CD4-positive, alpha-beta T cell treated with Interleukin-15 for 1 hour (primary cell): Measurements from ENCODE around the gene CKB.

Experiments used
- DNase-seq: peaks from one replicate; pipeline ENCODE4 v3.0.0-alpha.2; 2020

The CKB gene

DNA sequence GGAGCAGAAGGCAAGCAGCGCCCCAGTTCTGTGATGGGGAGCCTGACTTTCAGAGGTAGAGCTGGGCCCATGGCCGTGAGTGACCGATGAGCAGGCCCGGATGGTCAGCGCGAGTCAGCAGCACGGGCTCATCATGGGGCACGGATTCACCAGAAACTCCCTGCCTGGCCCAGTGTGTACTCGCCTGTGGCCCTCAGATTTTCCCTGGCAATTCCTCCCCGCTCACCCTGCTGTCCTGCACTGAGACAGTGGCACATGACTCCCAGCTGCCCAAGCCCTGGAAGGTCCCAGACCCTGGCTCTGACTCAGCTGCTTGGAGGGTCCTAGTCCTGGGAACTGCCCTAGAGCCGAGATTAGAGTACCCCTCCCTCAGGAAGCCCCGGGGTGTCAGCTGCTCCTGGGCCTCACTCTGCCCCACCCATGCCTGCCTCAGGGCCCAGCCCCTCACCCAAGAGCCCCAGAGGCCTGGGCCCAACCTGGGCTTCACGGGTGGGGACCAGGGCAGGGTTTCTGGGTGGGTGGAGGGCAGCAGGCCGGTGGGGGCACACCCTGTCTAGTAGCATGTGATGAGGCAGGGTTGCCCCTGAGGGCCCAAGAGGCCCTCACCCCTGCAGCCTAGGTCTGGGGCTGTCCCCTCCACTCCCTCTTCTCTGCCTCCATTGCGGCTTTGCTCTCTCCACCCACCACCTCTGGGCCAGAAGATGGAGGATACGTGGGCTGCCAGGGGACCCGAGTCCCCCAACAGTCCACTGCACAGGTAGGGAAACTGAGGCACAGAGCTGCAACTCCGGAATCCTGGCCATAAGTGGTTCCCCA is 14.8 kb upstream of the CKB start:
- DNase-seq, result no peak

DNA sequence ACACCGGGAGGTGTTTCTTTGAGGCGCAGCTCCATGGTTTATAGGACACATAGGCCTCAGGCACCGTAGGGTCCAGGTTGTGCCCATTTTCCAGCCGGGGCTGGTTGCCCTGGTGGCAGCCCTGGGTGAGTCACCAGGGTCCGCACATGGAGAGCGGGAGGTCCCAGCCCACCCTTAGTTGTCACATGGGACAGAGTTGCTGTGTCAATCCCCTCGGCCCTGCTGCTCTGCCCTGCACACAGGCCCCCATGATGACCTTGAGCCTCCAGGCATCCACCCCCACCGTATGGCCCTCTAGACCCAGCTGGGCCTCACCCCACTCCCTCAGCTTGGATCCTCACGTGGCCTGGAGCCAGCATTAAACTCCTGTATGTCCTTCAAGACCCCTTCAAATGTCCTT is 14.1 kb upstream of the CKB start:
- no peak for DNase-seq

DNA sequence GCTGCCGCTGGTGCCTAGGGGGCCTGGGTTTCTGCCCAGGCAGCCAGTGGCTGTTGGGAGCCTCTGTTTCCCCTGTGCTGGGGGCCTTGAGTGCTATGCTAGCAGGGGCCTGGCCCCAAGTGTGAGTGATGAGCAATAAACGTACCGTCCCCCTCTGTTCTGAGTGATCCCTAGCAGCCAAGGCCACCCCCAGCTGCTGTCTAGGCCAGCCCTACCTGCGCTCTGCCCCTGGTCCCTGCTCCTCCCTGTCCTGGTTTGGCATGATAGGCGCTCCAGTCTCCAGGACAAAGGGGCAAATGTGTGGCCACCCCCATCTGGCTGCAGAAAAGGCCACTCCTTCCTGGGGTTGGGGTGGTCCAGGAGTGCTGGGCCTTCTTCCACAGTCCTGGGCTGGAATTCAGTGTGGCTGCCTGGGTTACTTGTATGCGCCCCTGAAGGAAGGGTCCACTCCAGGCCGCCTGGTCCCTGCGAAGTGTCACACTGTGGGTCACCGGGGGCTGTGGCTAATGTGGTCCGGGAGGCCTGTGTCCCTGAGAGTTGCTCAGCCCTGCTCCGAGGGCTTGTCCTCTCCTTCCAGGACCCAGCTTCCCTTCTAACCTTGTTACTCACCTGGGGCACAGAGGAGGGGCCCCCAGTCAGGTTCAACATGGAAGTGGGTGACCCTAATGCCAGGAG is 13.4 kb upstream of the CKB start:
- no peak for DNase-seq

- DNase-seq, result no peak
These were observed 12.7 kb upstream of the CKB start for GRCh38 chr14:103535081-103535890.

DNA sequence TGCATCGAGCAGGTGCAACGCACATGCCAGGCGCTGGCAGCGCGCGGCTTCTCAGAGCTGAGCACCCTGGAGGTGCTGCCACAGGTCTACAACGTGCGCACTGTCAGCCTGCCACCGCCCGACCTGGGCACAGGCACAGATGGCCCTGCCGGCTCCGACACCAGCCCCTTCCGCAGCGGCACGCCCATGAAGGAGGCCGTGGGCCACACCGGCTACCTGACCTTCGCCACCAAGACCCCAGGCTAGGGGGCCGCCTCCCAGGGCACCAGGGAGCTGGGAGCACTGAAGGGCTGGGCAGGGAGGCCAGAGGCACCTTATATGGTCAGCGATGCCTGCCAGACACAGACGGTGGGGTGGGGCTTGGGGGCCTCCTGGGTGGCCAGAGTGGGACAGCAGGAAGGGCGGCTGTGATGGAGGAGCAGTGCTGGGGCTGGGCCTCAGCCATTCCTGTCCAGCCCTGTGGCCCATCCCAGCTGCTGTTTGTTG is 12.0 kb upstream of the CKB start:
- no peak for DNase-seq

GRCh38 chr14:103533999-103534575 is 11.5 kb upstream of the CKB start:
- no peak for DNase-seq

- DNase-seq, result no peak
These were observed 10.7 kb upstream of the CKB start for GRCh38 chr14:103533137-103533998.

DNA sequence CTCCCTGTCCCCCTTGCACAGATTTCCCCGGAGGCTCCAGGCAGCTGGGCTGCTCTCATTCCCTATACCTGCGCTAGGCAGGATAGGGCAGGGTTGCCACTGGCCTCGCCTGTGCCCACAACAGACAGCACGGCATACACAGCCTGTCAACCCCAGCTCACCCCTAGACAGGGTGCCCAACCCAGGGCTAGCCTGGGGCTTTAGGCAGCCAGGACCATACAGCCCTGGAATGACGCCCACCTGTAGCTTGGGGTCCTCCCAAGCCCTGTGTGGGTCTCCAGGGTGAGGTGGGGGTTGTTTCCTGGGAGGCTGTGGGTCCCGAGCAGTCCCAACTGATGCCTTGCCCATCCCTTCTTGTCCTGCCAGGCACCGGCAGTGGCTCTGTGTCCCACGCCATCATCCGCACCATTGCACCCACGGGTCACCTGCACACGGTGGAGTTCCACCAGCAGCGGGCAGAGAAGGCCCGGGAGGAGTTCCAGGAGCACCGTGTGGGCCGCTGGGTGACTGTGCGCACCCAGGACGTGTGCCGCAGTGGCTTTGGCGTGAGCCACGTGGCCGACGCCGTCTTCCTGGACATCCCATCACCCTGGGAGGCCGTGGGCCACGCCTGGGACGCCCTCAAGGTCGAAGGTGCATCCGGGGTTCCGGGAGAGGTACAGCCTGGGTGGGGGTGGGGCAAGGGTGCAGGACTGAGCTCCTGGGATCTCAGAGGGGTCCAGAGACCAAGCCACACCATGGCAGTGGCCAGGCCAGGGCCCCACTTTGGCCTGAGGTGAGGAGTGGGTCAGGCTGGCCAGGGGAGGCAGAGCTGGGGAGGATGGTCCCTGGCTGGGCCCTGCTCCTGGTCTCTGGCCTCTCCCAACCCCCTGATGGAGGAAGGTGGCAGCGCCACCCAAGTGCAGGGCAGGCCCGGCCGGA is 9.8 kb upstream of the CKB start:
- no peak for DNase-seq

DNA sequence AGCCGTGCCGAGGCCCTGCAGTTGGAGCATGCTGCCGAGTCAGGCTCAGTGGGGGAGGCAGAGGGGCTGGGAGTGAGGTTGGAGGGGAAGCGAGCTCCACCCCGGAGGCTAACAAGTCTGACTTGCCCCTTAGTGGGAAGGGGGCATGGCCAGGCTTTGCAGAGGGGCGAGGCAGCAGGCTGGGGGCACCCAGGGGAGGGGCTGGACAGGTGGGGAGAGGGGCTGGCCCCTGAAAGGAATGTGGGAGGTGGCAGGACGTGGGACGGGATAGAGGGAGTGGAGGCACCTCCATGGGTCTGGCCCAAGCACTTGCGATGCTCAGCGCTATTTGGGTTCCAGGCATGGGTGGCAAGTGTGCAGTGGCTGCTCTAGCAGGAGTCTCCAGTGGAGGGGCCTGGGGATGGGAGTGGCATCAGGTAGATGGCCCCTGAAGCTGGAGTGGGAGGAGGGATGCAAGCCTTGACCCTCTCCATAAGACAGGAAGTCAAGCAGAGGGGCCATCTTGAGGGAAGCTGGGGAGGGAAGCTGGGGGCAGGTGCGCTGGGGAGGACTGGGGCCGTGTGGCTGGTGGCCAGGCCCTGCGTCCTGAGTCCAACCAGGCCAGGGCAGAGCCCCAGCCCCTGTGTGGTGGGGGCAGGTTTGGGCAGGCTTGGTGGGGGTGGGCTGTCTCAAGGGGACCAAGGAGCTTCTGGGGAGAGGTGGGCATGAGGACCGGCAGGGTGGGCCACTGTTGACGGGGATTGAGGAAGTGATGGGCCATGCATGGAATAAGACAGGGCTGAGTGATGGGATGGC is 9.0 kb upstream of the CKB start:
- DNase-seq, result no peak

DNA sequence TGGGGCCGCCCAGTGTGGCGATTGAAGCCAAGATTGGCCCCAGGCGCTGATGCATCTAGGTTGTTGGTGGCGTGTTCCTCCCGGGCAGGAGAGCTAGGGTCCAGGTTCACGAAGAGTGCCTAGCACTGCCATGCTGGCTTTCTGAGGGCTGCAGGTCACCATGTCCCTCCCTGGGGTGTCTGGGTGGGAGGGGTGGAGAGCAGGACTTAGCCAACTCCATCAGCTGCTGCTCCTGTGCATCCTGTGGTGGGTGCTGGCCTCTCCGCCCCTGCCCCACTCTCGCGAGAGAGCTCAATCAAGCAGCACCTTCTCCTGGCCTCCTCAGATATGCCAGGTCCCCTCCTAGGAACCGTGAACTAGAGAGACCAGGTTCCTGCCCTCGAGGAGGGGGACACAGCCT is 8.2 kb upstream of the CKB start:
- DNase-seq, result no peak

DNA sequence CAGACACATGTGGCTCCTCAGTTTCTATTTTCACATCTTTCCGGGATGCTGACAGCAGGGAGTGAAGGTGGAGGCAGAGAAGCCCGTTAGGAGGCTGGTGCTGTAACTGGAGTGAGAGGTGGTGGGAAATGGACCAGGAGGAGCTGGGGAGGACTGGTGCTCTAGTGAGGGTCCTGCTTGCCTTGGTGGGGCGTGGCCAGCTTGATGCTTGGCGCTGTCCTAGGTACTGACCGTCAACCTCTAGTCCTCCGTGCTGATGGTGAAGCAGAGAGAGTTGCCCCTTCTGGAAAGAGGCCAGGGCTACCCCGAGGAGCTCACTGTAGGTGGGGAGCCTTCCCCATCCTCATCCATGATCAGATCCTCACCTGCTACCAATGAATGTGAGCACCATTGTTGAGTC is 7.8 kb upstream of the CKB start:
- no peak for DNase-seq

- DNase-seq, result no peak
These were observed 7.0 kb upstream of the CKB start for GRCh38 chr14:103529383-103530365.

- DNase-seq, result peak; percentile 81
These were observed 6.2 kb upstream of the CKB start, which contains the start of gene TRMT61A for GRCh38 chr14:103528587-103529382. TSS of gene TRMT61A (plus strand) at chr14:103529196. CDS start at chr14:103529979, 783 bp downstream.

DNA sequence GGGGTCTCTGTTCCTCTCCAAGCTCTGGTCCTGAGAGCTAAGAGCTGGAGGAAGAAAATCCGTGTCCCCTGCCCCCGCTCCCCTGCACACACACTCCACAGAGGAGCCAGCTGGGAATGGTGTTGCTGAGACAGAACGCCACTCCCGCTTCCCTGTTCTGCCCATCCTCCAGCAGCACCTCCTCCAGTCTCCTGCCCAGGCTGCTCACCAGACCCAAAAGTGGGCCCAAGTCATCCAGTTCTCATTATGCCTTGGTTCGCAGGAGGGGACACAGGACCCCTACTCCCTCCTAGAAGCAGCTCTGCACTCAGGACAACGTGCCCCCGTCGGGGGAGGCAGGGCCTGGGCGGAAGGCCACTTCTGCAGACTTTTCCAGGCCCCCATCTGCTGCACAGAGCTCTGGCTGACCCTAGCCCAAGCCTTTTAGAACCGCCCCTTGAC is 5.5 kb upstream of the CKB start:
- no peak for DNase-seq

DNA sequence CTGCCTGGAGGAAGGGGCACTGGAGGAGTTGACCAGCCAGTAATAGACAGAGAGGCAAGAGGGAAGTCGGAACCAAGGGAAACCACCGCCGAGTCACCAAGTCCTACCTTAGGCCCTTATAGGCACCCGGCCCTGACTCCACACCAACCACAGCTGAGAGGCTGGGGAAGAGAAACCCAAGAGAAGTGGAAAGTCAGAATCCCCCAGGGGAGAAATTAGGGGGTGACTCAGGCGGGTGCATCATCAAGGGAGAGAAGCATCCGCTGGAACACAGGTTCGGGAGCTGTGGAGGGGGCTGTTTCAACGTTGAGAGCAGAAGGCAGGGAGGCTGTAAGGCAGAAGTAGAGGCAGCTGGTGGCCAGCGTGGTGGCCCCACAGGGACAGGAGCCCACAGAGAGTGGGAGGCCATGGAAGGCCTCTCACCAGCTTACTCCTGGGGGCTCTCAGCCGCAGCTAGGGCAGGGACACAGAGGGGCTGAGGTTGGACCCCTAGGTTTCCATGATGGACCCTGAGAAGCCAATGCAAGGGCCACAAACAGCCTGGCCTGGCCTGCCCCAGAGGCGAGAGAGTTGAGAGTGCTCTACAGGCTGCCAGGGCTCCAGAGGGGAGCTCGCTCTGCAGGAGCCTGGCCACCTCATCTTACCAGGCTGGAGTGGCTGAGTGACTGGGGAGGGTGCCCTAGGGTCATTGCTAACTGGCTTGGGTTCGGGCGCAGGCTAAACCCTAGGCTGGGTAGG is 4.9 kb upstream of the CKB start:
- peak; percentile 74 for DNase-seq

- no peak for DNase-seq
These were observed 4.3 kb upstream of the CKB start for GRCh38 chr14:103526914-103527248.

- DNase-seq, result peak; percentile 40
These were observed 3.8 kb upstream of the CKB start for GRCh38 chr14:103526247-103526913.
